ENCODE results near the gene PRSS2.

GRCh38 chr7:142740786-142741185 lies 30.0 kb upstream of the PRSS2 start:
- TF ChIP-seq CTCF (conservative IDR thresholded peaks at IDR 0.05) (no peak), ZFX (IDR thresholded peaks at IDR 0.05) (no peak)

Measured in C4-2B (cell line).